ENCODE results near the gene TLDC2.
"Not testable (repeated sequence)": the region's sequence is repeated elsewhere in the genome, so short reads cannot be mapped to it uniquely, and the experiment has no call there.

Gene TLDC2

GRCh38 chr20:36916199-36916598, 40.3 kb downstream of the TLDC2 start:
- no peak for DNase-seq (ENCODE audit: low spot score)

GRCh38 chr20:36917240-36917639, 41.3 kb downstream of the TLDC2 start:
- no peak for DNase-seq (ENCODE audit: low spot score)

- DNase-seq (ENCODE audit: low spot score): no peak
These were observed 42.0 kb downstream of the TLDC2 start for GRCh38 chr20:36917943-36918342.

DNA sequence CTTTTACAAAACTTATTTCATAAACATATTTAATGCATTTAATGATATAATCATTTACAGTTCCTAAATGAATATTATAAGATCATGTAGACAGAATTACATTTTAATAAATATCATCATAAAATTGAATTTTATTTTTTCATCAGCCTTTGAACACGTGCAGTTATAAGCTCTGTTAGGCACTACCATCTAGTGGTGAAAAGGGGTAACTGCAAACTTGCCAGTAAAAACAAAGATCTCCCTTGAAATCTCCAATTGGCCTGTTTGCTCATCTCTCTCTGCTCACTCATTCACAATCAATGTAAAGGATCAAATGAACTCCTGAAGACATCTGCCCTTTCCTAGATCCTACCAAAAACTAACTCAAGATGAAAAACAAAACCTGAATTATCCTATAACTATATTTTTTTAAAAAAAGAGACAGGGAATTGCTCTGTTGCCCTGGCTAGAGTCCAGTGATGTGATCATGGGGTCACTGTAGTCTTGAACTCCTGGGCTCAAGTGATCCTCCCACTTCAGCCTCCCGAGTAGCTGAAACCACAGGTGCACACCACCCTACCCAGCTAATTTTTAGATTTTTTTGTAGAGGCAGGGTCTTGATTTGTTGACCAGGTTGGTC, 43.9 kb downstream of the TLDC2 start:
- DNase-seq (ENCODE audit: low spot score): no peak

DNA sequence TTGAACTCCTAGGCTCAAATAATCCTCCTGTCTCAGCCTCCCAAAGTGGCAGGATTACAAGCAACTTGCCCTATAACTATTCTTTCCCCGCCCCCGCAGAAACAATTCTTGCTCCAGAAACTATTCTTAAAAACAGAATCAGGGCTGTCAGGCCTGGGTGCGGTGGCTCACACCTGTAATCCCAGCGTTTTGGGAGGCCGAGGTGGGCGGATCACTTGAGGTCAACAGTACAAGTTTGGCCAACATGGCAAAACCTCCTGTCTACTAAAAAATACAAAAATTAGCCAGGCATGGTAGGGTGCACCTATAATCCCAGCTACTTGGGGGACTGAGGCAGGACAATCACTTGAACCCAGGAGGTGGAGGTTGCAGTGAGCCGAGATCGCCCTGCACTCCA, 44.4 kb downstream of the TLDC2 start:
- DNase-seq (ENCODE audit: low spot score): no peak

GRCh38 chr20:36924167-36925045, 48.5 kb downstream of the TLDC2 start:
- DNase-seq (ENCODE audit: low spot score): no peak

GRCh38 chr20:36925234-36925633, 49.3 kb downstream of the TLDC2 start:
- no peak for DNase-seq (ENCODE audit: low spot score)

DNA sequence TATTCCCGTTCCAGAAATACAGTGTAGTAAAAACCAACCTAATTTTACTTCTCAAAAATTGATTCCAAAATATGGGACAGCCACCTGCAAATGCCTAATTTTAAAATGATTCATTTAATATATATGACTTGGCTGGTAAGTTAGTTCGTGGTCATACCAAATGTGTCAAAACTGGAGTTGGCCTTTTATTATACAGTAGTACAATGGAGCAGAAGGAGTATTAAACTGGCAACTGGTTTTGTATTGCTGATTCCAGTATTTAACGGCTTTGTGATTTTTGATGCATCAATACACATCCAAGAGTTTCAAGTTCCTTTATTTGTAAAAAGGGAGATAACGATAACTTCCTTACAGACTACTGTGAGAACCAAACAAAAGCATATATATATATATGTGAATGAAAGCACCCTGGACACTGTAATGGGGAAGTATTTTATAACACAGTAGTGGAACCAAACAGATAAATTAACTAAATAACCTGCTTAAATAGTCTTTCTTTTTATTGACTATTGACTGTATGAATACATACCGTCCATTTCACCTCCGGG, 50.8 kb downstream of the TLDC2 start:
- DNase-seq (ENCODE audit: low spot score): no peak

GRCh38 chr20:36927704-36928103, 51.8 kb downstream of the TLDC2 start:
- DNase-seq (ENCODE audit: low spot score): no peak

DNA sequence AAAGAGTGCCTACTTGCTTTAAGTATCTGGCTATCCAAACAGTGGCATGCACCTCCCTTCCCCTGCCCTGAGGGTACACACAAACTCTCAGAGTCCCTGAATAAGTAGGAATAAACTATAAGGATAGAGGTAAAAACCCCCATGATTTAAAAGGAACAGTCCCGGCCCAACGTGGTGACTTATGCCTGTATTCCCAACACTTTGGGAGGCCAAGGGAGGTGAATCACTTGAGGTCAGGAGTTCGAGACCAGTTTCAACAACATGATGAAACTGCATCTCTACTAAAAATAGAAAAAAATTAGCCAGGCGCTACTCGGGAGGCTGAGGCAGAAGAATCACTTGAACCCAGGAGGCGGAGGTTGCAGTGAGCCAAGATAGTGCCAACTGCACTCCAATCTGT, 53.4 kb downstream of the TLDC2 start:
- DNase-seq (ENCODE audit: low spot score): no peak

- DNase-seq (ENCODE audit: low spot score): no peak
These were observed 53.8 kb downstream of the TLDC2 start for GRCh38 chr20:36929691-36930090.

- not testable (repeated sequence) for DNase-seq (ENCODE audit: low spot score)
These were observed 56.1 kb downstream of the TLDC2 start for GRCh38 chr20:36932067-36932466.

DNA sequence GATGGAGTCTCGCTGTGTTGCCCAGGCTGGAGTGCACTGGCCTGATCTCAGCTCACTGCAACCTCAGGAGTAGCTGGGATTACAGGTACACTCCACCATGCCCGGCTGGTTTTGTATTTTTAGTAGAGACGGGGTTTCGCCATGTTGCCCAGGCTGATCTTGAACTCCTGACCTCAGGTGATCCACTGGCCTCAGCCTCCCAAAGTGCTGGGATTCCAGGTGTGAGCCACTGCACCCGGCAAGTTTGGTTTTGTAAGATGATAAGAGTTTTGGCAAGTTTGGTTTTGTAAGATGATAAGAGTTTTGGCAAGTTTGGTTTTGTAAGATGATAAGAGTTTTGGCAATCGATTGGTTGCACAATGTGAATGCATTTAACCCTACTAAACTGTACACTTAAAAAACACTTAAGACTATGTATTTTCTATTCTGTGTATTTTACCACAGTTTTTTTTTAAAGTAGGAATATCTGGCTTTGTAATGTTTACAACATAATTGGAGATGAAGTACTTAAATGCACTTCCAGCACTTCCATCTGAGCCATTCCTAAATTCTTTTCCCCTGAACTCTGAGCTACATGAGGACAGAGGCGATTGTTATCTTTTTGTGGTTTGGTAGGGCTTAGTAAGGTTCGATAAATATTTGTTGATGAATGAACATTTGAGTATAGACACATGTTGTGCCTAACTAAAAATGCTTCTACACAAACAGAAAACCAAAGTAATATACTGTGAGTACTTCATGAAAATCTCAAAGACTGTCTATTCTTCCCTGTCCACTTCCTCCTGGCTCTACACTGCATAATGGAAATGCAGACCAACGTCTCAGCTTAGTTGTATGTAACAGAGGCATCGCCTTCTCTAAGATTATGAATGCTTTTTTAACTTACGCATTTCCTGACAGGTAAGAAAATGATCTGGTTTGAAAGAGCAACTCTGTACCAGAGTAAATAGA, 56.8 kb downstream of the TLDC2 start:
- no peak for DNase-seq (ENCODE audit: low spot score)

DNA sequence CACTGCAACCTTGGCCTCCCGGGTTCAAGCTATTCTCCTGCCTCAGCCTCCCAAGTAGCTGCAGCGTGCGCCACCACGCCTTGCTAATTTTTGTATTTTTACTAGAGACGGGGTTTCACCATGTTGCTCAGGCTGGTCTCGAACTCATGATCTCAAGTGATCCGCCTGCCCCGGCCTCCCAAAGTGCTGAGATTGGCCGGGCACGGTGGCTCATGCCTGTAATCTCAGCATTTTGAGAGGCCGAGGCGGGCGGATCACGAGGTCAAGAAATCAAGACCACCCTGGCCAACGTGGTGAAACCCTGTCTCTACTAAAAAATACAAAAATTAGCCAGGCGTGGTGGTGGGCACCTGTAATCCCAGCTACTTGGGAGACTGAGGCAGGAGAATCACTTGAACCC, 57.6 kb downstream of the TLDC2 start:
- DNase-seq (ENCODE audit: low spot score): not testable (repeated sequence)

DNA sequence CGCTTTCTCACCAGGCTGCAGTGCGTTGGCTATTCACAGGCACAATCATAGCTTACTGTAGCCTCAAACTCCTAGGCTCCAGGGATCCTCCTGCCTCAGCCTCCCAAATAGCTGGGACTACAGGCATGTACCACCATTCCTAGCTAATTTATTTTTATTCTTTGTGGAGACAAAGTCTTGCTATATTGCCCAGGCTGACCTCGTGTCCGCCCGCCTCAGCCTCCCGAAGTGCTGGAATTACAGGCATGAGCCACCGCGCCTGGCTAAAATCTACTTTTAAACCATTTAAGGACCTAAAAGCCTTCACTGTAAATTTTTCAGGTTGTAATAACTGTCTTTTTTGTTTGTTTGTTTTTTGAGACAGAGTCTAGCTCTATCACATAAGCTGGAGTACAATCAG, 60.4 kb downstream of the TLDC2 start:
- no peak for DNase-seq (ENCODE audit: low spot score)

GRCh38 chr20:36936761-36937401, 60.9 kb downstream of the TLDC2 start:
- DNase-seq (ENCODE audit: low spot score): not testable (repeated sequence)

DNA sequence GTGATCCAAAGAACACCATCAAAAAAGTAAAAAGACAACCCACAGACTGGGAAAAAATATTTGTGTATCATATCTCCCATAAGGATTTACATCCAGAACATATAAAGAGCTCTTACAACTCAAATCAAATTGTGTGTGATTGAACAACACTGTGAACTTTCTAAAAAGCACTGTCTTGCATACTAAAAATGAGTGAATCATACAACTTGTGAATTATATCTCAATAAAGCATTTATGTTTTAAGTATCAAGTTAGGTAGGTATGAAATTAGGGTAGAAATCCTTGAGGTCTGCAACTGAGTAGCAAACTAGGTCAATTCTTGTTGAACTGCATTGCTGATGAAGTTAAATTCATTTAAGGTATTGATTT, 61.4 kb downstream of the TLDC2 start:
- no peak for DNase-seq (ENCODE audit: low spot score)

DNA sequence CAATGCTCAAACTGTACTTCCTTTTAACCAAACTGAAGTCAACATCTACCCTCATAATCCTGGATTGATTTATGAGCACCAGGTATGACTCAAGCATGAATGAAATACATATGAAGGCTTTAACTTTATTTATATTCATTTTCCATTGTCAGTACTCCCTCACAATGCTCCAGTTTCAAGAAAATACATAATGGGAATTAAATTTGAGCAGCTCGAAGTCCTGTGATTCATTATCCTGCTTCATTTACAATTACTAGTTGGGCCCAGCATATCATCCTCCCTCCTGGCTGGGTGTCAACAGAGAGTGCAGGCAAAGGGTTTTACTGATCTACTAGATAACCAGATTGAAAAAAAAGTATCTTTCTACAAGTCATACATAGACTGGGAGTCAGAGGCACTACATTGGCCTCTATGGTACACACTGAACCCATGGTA, 65.5 kb downstream of the TLDC2 start:
- DNase-seq (ENCODE audit: low spot score): no peak
